DND-41 (cell line): ENCODE results near the gene ADPRHL1.
A peak's percentile ranks its signal among the peaks of the same experiment; 100 is the strongest.
"Not testable (repeated sequence)": the region's sequence is repeated elsewhere in the genome, so short reads cannot be mapped to it uniquely, and the experiment has no call there.

Experiments used
- ATAC-seq: fragments of 200-7000 bp; cut with Tn5 transposase; 3 replicates; pipeline ENCODE4 v1.9.1; 2021; ENCODE audit warnings: low read depth; ENCODE audit not compliant: insufficient read depth
- DNase-seq: peaks from one replicate; pipeline ENCODE4 v3.0.0-alpha.2; 2020
- H2AFZ ChIP-seq: 2 replicates; pipeline ENCODE4 v1.6.0; 2012; ENCODE audit warnings: low read depth, low read length
- H3K27ac ChIP-seq: 2 replicates; pipeline ENCODE4 v1.5.1; 2012; ENCODE audit warnings: low read length, inconsistent platforms
- H3K27me3 ChIP-seq: fragments of 200-600 bp; sonication (generic); 2 replicates; pipeline ENCODE4 v1.6.0; 2012; ENCODE audit warnings: low read length, mild to moderate bottlenecking, inconsistent platforms; ENCODE audit not compliant: insufficient read depth, poor library complexity
- H3K36me3 ChIP-seq: 2 replicates; pipeline ENCODE4 v1.5.1; 2012; ENCODE audit warnings: low read length, inconsistent platforms; ENCODE audit not compliant: insufficient read depth
- H3K4me1 ChIP-seq: 2 replicates; pipeline ENCODE4 v1.5.1; 2012; ENCODE audit warnings: mild to moderate bottlenecking, low read length; ENCODE audit not compliant: insufficient read depth
- H3K4me2 ChIP-seq: 2 replicates; pipeline ENCODE4 v1.6.0; 2012; ENCODE audit warnings: mild to moderate bottlenecking, moderate library complexity, low read length, inconsistent platforms; ENCODE audit not compliant: insufficient read depth
- H3K4me3 ChIP-seq, 2 experiments: fragments of 200-600 bp in 1 of 2; shearing (Covaris generic) in 1 of 2; 2 replicates each; pipeline ENCODE4 v1.5.1; 2012 to 2016; ENCODE audit warnings: inconsistent platforms in 2 of 2, low read length in 2 of 2, mild to moderate bottlenecking in 2 of 2, low read depth in 1 of 2, moderate library complexity in 1 of 2
- H3K79me2 ChIP-seq: 2 replicates; pipeline ENCODE4 v1.6.0; 2012; ENCODE audit warnings: low read length, inconsistent platforms; ENCODE audit not compliant: insufficient read depth
- H3K9ac ChIP-seq: 2 replicates; pipeline ENCODE4 v1.6.0; 2012; ENCODE audit warnings: low read depth, mild to moderate bottlenecking, inconsistent platforms, low read length, moderate library complexity
- H3K9me3 ChIP-seq: 2 replicates; pipeline ENCODE4 v1.5.1; 2012; ENCODE audit warnings: low read length, moderate library complexity, mild to moderate bottlenecking, inconsistent platforms; ENCODE audit not compliant: insufficient read depth, severe bottlenecking
- H4K20me1 ChIP-seq: 2 replicates; pipeline ENCODE4 v1.6.0; 2012; ENCODE audit warnings: low read length; ENCODE audit not compliant: insufficient read depth
- EZH2 ChIP-seq: IDR thresholded peaks from 3 replicates; pipeline ENCODE4 v1.6.1; 2012; ENCODE audit warnings: borderline replicate concordance, low read depth, mild to moderate bottlenecking, moderate library complexity, low read length, inconsistent platforms; ENCODE audit not compliant: severe bottlenecking
- TF ChIP-seq, protein P1 (sequence below): IDR thresholded peaks from 2 replicates; pipeline ENCODE4 v1.5.1; 2012; ENCODE audit warnings: borderline replicate concordance, low read length, moderate library complexity, mild to moderate bottlenecking; ENCODE audit not compliant: poor library complexity, severe bottlenecking; ENCODE audit errors: extremely low read depth

ADPRHL1 gene

DNA sequence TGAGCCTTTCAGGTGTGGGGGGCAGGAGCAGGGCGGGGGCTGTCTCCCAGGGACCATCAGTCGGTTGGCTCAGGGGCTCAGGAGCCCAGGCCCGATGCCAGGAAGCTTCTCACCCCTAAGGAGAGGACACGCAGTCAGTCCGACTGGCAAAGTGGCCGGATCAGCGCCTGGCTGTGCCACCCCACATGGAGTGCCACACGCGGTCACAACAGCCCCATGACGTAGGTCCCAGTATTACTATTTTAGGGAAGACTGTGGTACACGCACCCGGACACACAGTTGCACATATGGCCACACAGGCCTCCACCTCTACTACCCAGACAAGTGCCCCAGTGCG is 60.1 kb downstream of the ADPRHL1 start:
- peaks cover 9% of the 10 kb centered on the region for H3K9me3 ChIP-seq
- peaks cover 14% of the 10 kb centered on the region for H3K4me1 ChIP-seq
- peak overlapping the region; percentile 86 for H3K4me2 ChIP-seq
- peaks cover 4% of the 10 kb centered on the region for H3K27me3 ChIP-seq
- peak overlapping the region; percentile 73 for H3K27ac ChIP-seq
- H3K9ac ChIP-seq, result peak overlapping the region; percentile 67
- DNase-seq, result no peak
- TF ChIP-seq EZH2, result no peak
- TF ChIP-seq, protein P1, sequence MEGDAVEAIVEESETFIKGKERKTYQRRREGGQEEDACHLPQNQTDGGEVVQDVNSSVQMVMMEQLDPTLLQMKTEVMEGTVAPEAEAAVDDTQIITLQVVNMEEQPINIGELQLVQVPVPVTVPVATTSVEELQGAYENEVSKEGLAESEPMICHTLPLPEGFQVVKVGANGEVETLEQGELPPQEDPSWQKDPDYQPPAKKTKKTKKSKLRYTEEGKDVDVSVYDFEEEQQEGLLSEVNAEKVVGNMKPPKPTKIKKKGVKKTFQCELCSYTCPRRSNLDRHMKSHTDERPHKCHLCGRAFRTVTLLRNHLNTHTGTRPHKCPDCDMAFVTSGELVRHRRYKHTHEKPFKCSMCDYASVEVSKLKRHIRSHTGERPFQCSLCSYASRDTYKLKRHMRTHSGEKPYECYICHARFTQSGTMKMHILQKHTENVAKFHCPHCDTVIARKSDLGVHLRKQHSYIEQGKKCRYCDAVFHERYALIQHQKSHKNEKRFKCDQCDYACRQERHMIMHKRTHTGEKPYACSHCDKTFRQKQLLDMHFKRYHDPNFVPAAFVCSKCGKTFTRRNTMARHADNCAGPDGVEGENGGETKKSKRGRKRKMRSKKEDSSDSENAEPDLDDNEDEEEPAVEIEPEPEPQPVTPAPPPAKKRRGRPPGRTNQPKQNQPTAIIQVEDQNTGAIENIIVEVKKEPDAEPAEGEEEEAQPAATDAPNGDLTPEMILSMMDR, result no peak
- no peaks in the 10 kb centered on the region for H4K20me1 ChIP-seq
- H3K36me3 ChIP-seq, result no peaks in the 10 kb centered on the region; the same call in 1 of the 2 replicates
- H3K79me2 ChIP-seq, result no peaks in the 10 kb centered on the region
- H2AFZ ChIP-seq, result peak overlapping the region; percentile 91
- H3K4me3 ChIP-seq, result peak overlapping the region; percentile 25 to 77; a peak in 3 of 4 replicates
- ATAC-seq, result no peak

DNA sequence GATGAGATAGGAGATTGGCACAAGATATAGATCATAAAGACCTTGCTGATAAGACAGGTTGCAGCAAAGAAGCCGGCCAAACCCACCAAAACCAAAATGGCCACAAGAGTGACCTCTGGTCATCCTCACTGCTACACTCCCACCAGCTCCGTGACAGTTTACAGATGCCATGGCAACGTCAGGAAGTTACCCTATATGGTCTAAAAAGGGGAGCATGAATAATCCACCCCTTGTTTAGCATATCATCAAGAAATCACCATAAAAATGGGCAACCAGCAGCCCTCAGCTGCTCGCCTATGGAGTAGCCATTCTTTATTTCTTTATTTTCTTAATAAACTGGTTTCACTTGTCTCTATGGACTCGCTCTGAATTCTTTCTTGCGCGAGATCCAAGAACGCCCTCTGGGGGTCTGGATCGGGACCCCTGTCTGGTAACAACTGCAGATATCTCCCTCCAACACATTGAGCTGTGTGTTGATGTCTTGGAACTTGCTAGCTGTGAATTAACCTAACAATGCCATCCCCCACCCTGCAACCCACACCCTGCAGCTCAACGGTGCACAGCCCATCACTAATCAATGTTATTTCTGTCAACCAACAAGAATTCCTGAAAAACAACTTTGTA is 62.3 kb downstream of the ADPRHL1 start:
- no peak overlapping the region for H3K27ac ChIP-seq
- no peaks in the 10 kb centered on the region for H4K20me1 ChIP-seq
- no peaks in the 10 kb centered on the region for H3K27me3 ChIP-seq
- no peak overlapping the region for H3K4me3 ChIP-seq
- no peak for DNase-seq
- no peak overlapping the region for H3K4me2 ChIP-seq
- TF ChIP-seq EZH2, result no peak
- TF ChIP-seq, protein P1, result no peak
- H3K9ac ChIP-seq, result no peak overlapping the region
- peaks cover 14% of the 10 kb centered on the region for H3K9me3 ChIP-seq
- ATAC-seq, result no peak
- no peaks in the 10 kb centered on the region; the same call in 1 of the 2 replicates for H3K36me3 ChIP-seq
- peaks cover 14% of the 10 kb centered on the region for H3K4me1 ChIP-seq
- no peak overlapping the region for H2AFZ ChIP-seq
- H3K79me2 ChIP-seq, result no peaks in the 10 kb centered on the region

DNA sequence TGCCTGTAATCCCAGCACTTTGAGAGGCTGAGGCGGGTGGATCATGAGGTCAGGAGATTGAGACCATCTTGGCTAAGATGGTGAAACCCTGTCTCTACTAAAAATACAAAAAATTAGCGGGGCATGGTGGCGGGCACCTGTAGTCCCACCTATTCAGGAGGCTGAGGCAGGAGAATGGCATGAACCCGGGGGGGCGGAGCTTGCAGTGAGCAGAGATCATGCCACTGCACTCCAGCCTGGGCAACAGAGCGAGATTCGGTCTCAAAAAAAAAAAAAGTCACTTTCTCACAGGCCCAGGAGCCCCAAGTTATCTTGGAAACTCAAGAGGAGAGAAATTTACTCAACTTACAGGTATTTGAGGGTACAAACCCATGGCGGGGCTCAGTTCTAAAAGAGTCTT is 63.7 kb downstream of the ADPRHL1 start:
- H3K4me3 ChIP-seq, H2AFZ ChIP-seq, H3K79me2 ChIP-seq, H3K27me3 ChIP-seq, ATAC-seq, H3K4me2 ChIP-seq, H4K20me1 ChIP-seq, H3K27ac ChIP-seq, DNase-seq, H3K9ac ChIP-seq, H3K36me3 ChIP-seq: not testable (repeated sequence)
- H3K4me1 ChIP-seq, result peaks cover 14% of the 10 kb centered on the region
- H3K9me3 ChIP-seq, result peaks cover 14% of the 10 kb centered on the region

DNA sequence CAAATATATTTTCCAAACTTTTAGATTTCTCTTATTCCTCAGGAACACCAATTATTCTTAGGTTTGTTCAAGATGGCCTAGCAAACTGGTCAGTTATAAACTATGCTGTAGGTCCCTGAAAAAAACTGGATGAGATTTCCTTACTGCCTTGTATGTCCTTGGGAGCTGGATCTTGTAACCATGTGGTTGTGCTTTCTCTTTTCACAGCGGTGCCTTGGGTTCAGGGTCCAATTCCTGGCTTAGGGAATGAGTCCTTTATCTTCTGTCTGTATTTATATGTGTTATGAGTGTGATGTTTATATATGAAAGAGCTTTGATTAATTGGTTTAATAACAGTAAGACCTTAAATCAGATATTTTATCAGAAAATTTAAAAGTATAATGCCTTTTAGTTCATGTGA is 65.9 kb downstream of the ADPRHL1 start:
- ATAC-seq (no peak), DNase-seq (no peak)
- Histone ChIP-seq H3K4me3 (no peak overlapping the region), H3K36me3 (no peaks in the 10 kb centered on the region), H3K4me1 (no peaks in the 10 kb centered on the region), H3K4me2 (no peak overlapping the region), H4K20me1 (no peaks in the 10 kb centered on the region), H3K79me2 (no peaks in the 10 kb centered on the region), H2AFZ (no peak overlapping the region), H3K9me3 (peaks cover 14% of the 10 kb centered on the region), H3K27ac (no peak overlapping the region), H3K9ac (no peak overlapping the region), H3K27me3 (no peaks in the 10 kb centered on the region)
- no peak for TF ChIP-seq EZH2
- TF ChIP-seq, protein P1, result no peak
